K562 (cell line): ENCODE measurements around the gene FOXL2NB. TPM values are rescaled to one million over a fixed set of nuclear protein-coding genes. Genes with fewer than 3 reads are reported as not detected.
A peak's percentile ranks its signal among the peaks of the same experiment; 100 is the strongest.

ENCODE experiments used
- ATAC-seq: fragments of 200-7000 bp; cut with Tn5 transposase; 3 replicates; pipeline ENCODE4 v1.9.1; 2020; ENCODE audit warnings: moderate library complexity
- BruUV-seq: library from RNA; stranded (reverse); fragments of 400-500 nt; replicated peaks from 2 replicates; lab custom pipeline; 2021; lab: Mats Ljungman, UMichigan
- CTCF ChIA-PET: fragments of 300-600 bp; formaldehyde crosslinking; extraction: SDS; loops from one replicate; lab custom pipeline; 2021; ENCODE audit warnings: low intra/inter-chr PET ratio; lab: Yijun Ruan, JAX
- POLR2A ChIA-PET: fragments of 300-600, 350-650 bp; sonication (Branson Sonifier 250); formaldehyde crosslinking; extraction: SDS; loops from one replicate; lab custom pipeline; 2021; ENCODE audit warnings: antibody characterized with exemption, inconsistent platforms; lab: Yijun Ruan, JAX
- DNase-seq, 4 experiments: peaks; one replicate each; pipeline versions ENCODE4 v3.0.0 to v3.0.0-alpha.2; 2011 to 2018; ENCODE audit warnings: low spot score in 3 of 4, mixed read lengths in 3 of 4; ENCODE audit errors: extremely low read depth in 1 of 4
- FAIRE-seq: peaks from 2 replicates; lab custom pipeline; 2011; peaks lifted over from hg19 to GRCh38; lab: Jason Lieb, UNC
- H2AFZ ChIP-seq: 2 replicates; pipeline ENCODE4 v1.6.0; 2011; ENCODE audit warnings: low read depth, low read length, control low read depth, inconsistent platforms
- H3K27ac ChIP-seq: fragments of 200-600 bp; 3 replicates; pipeline ENCODE4 v1.8.0; 2011; ENCODE audit warnings: low read depth, mild to moderate bottlenecking, control low read depth, inconsistent platforms, low read length, moderate library complexity, mixed read lengths; ENCODE audit errors: extremely low read depth
- H3K27me3 ChIP-seq, 2 experiments: fragments of 300-600 bp in 1 of 2; 2 replicates in 1 of 2; 3 replicates in 1 of 2; pipeline versions ENCODE4 v1.6.0 to v1.8.0; 2011; ENCODE audit warnings: inconsistent platforms in 2 of 2, low read length in 2 of 2, mild to moderate bottlenecking in 1 of 2, mixed read lengths in 1 of 2, moderate library complexity in 1 of 2; ENCODE audit not compliant: control insufficient read depth in 2 of 2, insufficient read depth in 2 of 2
- H3K36me3 ChIP-seq: fragments of 300-600 bp; 3 replicates; pipeline ENCODE4 v1.8.0; 2011; ENCODE audit warnings: mild to moderate bottlenecking, low read length, inconsistent platforms; ENCODE audit not compliant: control insufficient read depth, insufficient read depth
- H3K4me1 ChIP-seq, 2 experiments: fragments of 200-600 bp in 1 of 2; replicated peaks in 1 of 2; 2 replicates in 1 of 2; 3 replicates in 1 of 2; pipeline versions ENCODE4 v1.5.1 to v1.8.0; 2011; ENCODE audit warnings: inconsistent platforms in 2 of 2, low read length in 2 of 2, mild to moderate bottlenecking in 1 of 2, mixed read lengths in 1 of 2, moderate library complexity in 1 of 2; ENCODE audit not compliant: control insufficient read depth in 2 of 2, insufficient read depth in 2 of 2
- H3K4me2 ChIP-seq: 2 replicates; pipeline ENCODE4 v1.6.1; 2011; ENCODE audit warnings: low read length, control low read depth, inconsistent platforms, mixed read lengths; ENCODE audit not compliant: insufficient read depth
- H3K4me3 ChIP-seq: fragments of 200-600 bp; sonication (generic), shearing (Covaris generic); 2 replicates; pipeline ENCODE4 v1.5.1; 2016; ENCODE audit warnings: control low read depth, inconsistent platforms
- H3K79me2 ChIP-seq: fragments of 200-600 bp; 3 replicates; pipeline ENCODE4 v1.8.0; 2011; ENCODE audit warnings: low read length, inconsistent platforms; ENCODE audit not compliant: control insufficient read depth, insufficient read depth
- H3K9ac ChIP-seq, 2 experiments: 2 replicates each; pipeline versions ENCODE4 v1.6.0 to v1.6.1; 2011; ENCODE audit warnings: low read depth in 2 of 2, low read length in 2 of 2, control low read depth in 1 of 2, inconsistent platforms in 1 of 2, mild to moderate bottlenecking in 1 of 2, mixed read lengths in 1 of 2; ENCODE audit not compliant: insufficient read depth in 1 of 2
- H3K9me1 ChIP-seq: one replicate; pipeline ENCODE4 v1.6.0; 2011; ENCODE audit warnings: inconsistent platforms, mild to moderate bottlenecking, low read length, moderate library complexity; ENCODE audit not compliant: control insufficient read depth, insufficient read depth
- H3K9me3 ChIP-seq: replicated peaks from 2 replicates; pipeline ENCODE4 v1.5.1; 2011; ENCODE audit warnings: low read depth, low read length, inconsistent platforms; ENCODE audit not compliant: control insufficient read depth, insufficient read depth
- H4K20me1 ChIP-seq: replicated peaks from 2 replicates; pipeline ENCODE4 v1.6.1; 2011; ENCODE audit warnings: low read length, inconsistent platforms, mixed read lengths; ENCODE audit not compliant: control insufficient read depth, insufficient read depth
- E2F1 ChIP-seq: sonication (generic); formaldehyde crosslinking; IDR thresholded peaks from 2 replicates; pipeline ENCODE4 v1.8.1; 2023; ENCODE audit warnings: mild to moderate bottlenecking, missing genetic modification reagents, moderate library complexity
- ELF2 ChIP-seq: fragments of 250-450 bp; sonication (Bioruptor Pico); IDR thresholded peaks from 2 replicates; pipeline ENCODE4 v1.5.0; 2021; ENCODE audit warnings: mild to moderate bottlenecking
- RFX5 ChIP-seq: IDR thresholded peaks from 2 replicates; pipeline ENCODE4 v1.6.1; 2011; ENCODE audit warnings: low read depth, mild to moderate bottlenecking, improper control_type of control experiment, low read length
- ZNF316 ChIP-seq: fragments of 450-650 bp; IDR thresholded peaks from 2 replicates; pipeline ENCODE4 v1.6.1; 2016
- ZNF561 ChIP-seq: fragments of 450-650 bp; formaldehyde crosslinking; conservative IDR thresholded peaks from 2 replicates; pipeline ENCODE4 v1.4.0; 2020; ENCODE audit warnings: mild to moderate bottlenecking, moderate library complexity
- ZNF740 ChIP-seq, 3 experiments: fragments of 200-800 bp in 1 of 3; sonication (Bioruptor generic) in 1 of 3; sonication (generic) in 1 of 3; formaldehyde crosslinking in 1 of 3; IDR thresholded peaks; 2 replicates each; pipeline versions ENCODE4 v1.6.1 to v1.8.0; 2016 to 2022; ENCODE audit warnings: mild to moderate bottlenecking in 2 of 3, missing compliant biosample characterization in 2 of 3, missing genetic modification characterization in 2 of 3, missing genetic modification reagents in 1 of 3
- WGBS: fragments of 100-300 bp; shearing (Covaris generic); methylation state at CpG from one replicate; pipeline ENCODE4 v1.1.6; 2016; ENCODE audit warnings: low coverage, mixed read lengths; ENCODE audit not compliant: insufficient coverage; ENCODE audit errors: missing lambda C conversion rate; 5-methylcytosine and 5-hydroxymethylcytosine counted together
- in situ Hi-C: fragments of 300-500 bp; cut with MboI; formaldehyde crosslinking; loops from 4 replicates; pipeline ENCODE4 v1.15.0; 2018; ENCODE audit warnings: inconsistent platforms, mixed read lengths
- intact Hi-C: fragments of 100-400 bp; cut with micrococcal nuclease; formaldehyde crosslinking; loops from 2 replicates; pipeline ENCODE4 v1.14.2; 2022
- polyA plus RNA-seq, 8 experiments: library from polyadenylated mRNA; depleted of rRNA in 4 of 8; stranded (reverse) in 5 of 8; unstranded in 3 of 8; fragments of >200 nt; fragmentation: Nextera tagmentation in 2 of 8; fragmentation: Illumina TruSeq in 1 of 8; extraction: Ambion mirVana in 2 of 8; extraction: Trizol in 1 of 8; gene quantifications; 2 replicates each; pipeline versions ENCODE4 v1.2.1 to v1.2.3, GENCODE V29; 2011 to 2014; ENCODE audit warnings: inconsistent platforms in 1 of 8, missing spikeins in 1 of 8
- total RNA-seq, 7 experiments: library from RNA; depleted of rRNA in 6 of 7; stranded (reverse); fragments of >200 nt in 6 of 7; fragmentation: Illumina TruSeq in 2 of 7; extraction: Trizol in 2 of 7; gene quantifications; 2 replicates each; pipeline versions ENCODE4 v1.2.1 to v1.2.3, GENCODE V29; 2011 to 2021; ENCODE audit warnings: low replicate concordance in 1 of 7
- TF ChIP-seq, protein P1 (sequence below): fragments of 250-450 bp; sonication (Bioruptor Pico); IDR thresholded peaks from 2 replicates; pipeline ENCODE4 v1.8.0; 2022; ENCODE audit warnings: moderate library complexity, mild to moderate bottlenecking, inconsistent platforms

Gene FOXL2NB
- total and polyA plus RNA-seq, 9 of the 15 experiments (the other 6 are each of a cell fraction or from before 2014, with no cell fraction given), result 0.71 to 17.4 (median 9.0) TPM

DNA sequence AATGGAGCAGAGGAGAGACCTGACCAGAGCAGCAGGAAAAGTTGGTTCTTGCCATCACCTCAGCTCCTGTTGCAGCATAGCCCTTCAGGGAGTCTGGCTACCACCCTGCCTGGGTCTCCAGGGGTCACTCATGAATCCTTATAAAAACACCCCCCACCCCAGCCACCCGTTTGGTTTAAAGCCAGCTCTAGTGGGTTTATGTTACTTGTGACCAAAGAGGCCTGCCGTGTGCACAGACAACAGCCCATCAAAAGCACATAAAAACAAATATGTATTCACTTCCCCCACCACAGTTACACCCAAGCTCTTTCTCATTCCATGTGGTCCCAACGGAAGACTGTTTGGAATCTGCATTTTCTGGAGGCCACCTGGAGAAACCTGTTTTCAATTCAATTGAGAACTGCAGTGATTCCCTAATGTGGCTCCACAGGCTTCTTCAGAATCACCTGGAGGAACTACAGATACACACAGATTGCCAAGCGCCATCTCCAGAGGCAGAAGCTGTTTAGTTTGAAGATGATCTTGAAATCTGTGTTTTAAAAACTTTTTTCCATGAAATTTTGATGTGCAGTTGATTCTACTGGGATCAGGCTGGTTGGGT is 13.8 kb upstream of the FOXL2NB start:
- CTCF ChIA-PET, result no interaction called here
- no peak overlapping the region for H3K9ac ChIP-seq
- in situ Hi-C loops, result loop anchor here (5.0 to 25.0 kb wide), 3 partner anchors 336 to 871 kb away; no protein-coding TSS in a partner anchor
- H3K27ac ChIP-seq, result no peak overlapping the region
- intact Hi-C loops, result no loop called here
- no peak for TF ChIP-seq ZNF740 (CRISPR knock-in tag; IDR thresholded peaks at IDR 0.05)
- TF ChIP-seq ZNF740 (tag; IDR thresholded peaks at IDR 0.05), result no peak
- TF ChIP-seq ELF2 (CRISPR knock-in tag), result no peak
- TF ChIP-seq E2F1 (CRISPR knock-in tag), result no peak
- TF ChIP-seq ZNF561 (CRISPR knock-in tag), result no peak
- TF ChIP-seq, protein P1, sequence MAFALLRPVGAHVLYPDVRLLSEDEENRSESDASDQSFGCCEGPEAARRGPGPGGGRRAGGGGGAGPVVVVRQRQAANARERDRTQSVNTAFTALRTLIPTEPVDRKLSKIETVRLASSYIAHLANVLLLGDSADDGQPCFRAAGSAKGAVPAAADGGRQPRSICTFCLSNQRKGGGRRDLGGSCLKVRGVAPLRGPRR (CRISPR knock-in tag), result no peak
- no peak for TF ChIP-seq ZNF316
- no peak for TF ChIP-seq RFX5
- TF ChIP-seq, all 486 proteins: peak for 0
- POLR2A ChIA-PET, result interaction anchor here (0.6 to 3.0 kb wide), 4 partner anchors 9 to 203 kb away, joined by 3 to 14 read pairs (median 3); no protein-coding TSS in a partner anchor
- Histone ChIP-seq H2AFZ (0 out of 2 replicates have a peak overlapping the region, but pooled peaks have one; percentile 9), H3K4me3 (no peak overlapping the region), H3K9me1 (no peaks in the 10 kb centered on the region), H3K4me1 (peaks cover 4 to 29% of the 10 kb centered on the region in 2 experiments; a peak in 3 of 5 replicates), H4K20me1 (no peaks in the 10 kb centered on the region), H3K4me2 (no peak overlapping the region), H3K27me3 (no peaks in the 10 kb centered on the region), H3K9me3 (no peaks in the 10 kb centered on the region), H3K79me2 (no peaks in the 10 kb centered on the region), H3K36me3 (no peaks in the 10 kb centered on the region)
- DNase-seq, result no peak
- 33% methylated on average over 4 of the region's 4 CpGs for WGBS
- no peak for FAIRE-seq
- ATAC-seq, result no peak
- no TSS peak for BruUV-seq
